GM13976 (cell line): ENCODE measurements around the gene CARNS1.

Experiments
- DNase-seq: peaks from one replicate; pipeline ENCODE4 v3.0.0; 2012; ENCODE audit warnings: low spot score
- in situ Hi-C: fragments of 300-500 bp; cut with MboI; formaldehyde crosslinking; loops from one replicate; pipeline ENCODE4 v1.12.0; 2022; ENCODE audit warnings: low sequenced_read_pairs, mixed read lengths, inconsistent platforms; ENCODE audit not compliant: unreplicated experiment
- TF ChIP-seq, protein P1 (sequence below): IDR thresholded peaks from 2 replicates; pipeline ENCODE4 v1.5.1; 2012; ENCODE audit warnings: borderline replicate concordance, mild to moderate bottlenecking; ENCODE audit not compliant: insufficient read depth; ENCODE audit errors: extremely low read depth, missing control alignments, control extremely low read depth

Gene CARNS1

DNA sequence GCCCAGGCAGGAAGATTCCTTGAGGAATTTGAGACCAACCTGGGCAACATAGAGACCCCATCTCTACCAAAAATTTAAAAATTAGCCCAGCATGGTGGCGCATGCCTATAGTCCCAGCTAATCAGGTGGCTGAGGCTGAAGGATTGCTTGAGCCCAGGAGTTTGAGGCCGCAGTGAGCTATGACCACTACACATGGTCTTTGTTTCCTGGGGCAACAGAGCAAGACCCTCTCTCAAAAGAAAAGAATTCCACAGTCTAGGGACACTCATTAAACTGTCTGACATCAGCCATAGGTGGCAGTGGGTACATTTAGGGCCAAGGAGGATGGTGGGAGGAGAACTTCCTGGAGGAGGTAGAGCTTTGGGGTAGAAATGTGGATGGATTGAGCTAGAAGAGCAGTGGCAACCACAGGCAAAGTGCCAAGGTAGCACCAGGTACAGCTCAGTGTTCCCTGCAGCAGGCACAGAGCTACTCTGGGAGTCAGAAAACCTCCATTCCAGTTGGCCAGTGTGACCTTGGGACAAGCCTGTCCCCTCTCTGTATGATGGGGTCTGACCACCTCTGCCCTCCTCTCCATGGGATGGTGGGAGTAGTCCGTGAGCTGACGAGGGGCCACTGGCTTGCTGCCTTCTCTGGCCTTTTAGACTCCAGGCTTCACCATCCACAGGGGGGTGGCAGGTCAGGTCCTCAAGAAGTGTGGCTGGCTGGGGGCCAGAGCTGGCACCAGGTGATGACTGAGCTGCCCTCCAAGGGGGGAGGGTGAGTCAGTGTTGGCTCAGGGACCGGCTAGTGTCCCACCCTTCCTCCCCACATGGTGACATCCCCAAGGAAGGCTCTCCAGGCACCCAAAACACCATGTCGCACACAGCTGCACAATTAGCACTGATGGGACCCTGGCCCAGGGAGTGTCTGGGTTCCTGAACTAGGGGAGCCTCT, 38.3 kb upstream of the CARNS1 start:
- TF ChIP-seq, protein P1, sequence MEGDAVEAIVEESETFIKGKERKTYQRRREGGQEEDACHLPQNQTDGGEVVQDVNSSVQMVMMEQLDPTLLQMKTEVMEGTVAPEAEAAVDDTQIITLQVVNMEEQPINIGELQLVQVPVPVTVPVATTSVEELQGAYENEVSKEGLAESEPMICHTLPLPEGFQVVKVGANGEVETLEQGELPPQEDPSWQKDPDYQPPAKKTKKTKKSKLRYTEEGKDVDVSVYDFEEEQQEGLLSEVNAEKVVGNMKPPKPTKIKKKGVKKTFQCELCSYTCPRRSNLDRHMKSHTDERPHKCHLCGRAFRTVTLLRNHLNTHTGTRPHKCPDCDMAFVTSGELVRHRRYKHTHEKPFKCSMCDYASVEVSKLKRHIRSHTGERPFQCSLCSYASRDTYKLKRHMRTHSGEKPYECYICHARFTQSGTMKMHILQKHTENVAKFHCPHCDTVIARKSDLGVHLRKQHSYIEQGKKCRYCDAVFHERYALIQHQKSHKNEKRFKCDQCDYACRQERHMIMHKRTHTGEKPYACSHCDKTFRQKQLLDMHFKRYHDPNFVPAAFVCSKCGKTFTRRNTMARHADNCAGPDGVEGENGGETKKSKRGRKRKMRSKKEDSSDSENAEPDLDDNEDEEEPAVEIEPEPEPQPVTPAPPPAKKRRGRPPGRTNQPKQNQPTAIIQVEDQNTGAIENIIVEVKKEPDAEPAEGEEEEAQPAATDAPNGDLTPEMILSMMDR: no peak
- in situ Hi-C loops: no loop called here
- no peak for DNase-seq

DNA sequence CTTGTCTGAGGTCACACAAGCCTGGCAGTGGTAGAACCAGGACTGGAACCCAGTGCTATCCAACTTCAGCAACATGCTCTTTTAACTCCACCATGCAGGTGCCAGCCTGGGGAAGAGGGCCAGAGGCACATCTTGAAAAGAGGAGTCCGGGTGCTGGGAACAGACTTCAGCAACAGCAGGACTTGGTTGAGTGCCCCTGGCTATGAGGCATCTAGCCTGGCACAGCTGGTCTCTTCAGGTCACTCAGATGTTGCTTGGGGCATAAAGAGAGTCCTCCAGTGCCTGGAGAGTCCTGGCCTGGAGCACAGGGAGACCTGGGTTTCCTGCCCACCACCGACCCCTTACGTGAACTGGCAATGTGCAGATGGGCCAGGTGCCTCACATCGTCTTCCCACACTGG, 36.9 kb upstream of the CARNS1 start:
- TF ChIP-seq, protein P1: no peak
- no peak for DNase-seq
- in situ Hi-C loops: no loop called here

DNA sequence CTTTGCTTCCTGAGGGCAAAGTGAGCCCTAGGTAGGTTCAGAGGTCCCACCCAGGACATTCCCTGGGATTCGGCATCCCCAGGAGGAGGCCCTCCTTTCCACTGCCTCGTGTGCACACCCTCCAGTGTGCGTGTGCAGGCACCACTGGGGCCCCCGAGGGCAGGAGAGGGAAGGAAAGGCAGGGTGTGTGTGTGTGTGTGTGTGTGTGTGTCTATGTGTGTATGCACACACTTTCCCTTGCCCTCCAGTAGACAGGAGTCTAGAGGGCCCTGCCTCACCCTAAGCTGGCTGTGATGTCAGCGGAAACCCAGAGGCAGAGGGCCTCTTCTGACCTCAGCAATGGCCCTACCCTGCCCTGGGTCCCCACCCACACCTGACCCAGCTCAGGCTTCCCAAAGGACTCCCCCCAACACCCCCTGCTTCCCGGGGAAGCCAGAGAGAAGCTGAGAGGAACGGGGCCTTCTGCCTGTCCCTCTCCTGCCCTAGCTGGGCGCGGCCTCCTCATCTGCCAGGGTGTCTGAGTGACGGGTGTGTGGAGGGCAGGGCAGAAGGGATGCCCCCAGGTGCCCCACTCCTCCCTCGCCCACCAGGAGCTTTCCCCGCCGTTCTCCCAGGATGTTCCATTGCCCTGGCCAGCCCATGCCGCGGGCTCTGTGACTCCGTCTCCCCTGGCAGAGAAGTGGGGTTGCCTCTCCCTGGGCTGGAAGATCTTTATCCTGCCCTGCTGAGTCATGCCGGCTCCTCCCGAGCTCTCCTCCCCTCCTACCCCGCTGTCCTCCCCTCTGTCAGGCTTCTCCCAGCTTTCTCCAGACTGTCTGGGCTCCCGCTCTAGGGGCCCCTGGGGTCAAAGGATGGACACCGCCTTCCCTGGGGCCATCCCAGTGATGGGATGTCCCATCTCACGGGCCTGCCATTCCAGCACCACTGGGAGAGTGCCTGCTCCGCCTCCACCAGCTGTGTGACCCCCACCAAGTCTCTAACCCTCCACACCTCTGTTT, 36.1 kb upstream of the CARNS1 start:
- TF ChIP-seq, protein P1: no peak
- in situ Hi-C loops: loop anchor here (10.0 kb wide), 2 partner anchors 115 to 125 kb away; partner anchors contain the start of genes CDK2AP2, GRK2 and PITPNM1

DNA sequence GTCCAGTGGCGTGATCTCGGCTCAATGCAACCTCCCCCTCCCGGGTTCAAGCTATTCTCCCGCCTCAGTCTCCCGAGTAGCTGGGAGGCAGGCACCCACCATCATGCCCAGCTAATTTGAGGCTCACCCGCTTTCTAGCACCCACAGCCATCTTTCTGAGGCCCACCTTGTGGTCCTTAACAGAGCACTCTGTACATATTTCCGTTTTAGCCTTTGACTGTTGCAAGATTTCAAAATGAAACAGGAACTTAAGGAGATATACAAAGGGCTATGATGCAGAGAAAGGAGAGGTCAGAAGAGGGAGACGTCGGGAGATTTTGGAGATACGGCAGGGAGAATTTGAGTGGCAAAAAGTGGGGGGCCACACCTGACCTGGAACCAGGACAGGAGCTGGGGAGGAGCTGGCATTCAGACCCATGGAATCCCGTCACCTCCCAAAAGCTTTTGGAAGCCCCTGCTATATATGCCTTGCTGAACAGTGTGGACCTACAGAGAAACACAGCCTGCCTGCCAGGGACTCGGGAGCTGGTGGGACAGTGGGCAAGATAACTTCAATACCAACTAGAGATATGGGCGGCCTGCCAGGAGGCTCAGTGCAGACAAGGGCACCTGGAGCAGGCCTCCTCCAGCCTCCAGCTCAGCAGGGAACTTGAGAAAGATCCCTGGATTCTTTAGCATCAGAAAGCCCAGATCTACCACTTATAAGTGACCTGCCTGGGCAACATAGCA, 34.1 kb upstream of the CARNS1 start:
- DNase-seq: no peak
- in situ Hi-C loops: loop anchor here (10.0 kb wide), 2 partner anchors 117 to 123 kb away; partner anchors contain the start of genes CDK2AP2, GRK2 and PITPNM1
- TF ChIP-seq, protein P1: peak; percentile 8

More for the DNA sequence above, 36.1 kb upstream of the CARNS1 start:
- no peak for DNase-seq

DNA sequence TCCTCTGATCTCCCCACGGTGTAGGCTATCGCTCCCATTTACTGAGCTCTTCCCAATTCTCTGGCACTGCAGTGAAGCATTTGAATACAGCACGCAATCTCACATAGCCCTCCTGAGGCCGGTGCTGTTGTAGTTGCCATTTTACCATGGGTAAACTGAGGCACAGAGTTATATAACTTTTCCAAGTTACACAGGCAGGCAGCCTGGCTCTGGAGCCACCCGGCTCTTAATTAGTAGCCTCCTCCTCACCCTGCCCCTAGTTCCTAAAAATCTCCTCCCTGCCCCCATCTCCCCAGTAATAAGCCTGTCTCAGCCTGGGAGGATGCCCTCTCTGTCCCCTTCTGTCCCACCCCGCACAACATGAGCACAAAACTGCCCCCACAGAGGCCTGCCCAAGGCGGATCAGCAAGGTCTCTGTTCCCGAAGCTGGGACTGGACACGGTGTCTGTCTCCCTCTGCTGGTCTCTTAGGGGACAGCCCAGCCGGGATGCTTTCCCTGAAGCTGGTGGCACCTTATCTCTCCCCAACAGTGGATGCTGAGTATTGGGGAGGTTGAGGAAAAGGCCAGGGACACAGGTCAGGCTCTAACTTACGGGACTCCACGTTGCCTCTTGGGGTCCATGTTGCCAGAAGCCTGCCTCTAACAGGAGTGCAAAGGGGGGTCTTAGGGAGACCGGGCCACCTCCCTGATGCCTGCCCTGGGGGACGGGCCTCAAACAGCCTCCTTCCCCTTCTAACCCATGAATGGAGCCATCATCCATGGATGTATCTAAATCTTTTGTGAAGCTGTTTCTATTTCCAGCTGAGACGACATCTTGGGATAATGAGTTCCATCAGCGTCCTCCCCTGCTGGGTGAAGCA, 33.0 kb upstream of the CARNS1 start:
- in situ Hi-C loops: loop anchor here (10.0 kb wide), 2 partner anchors 118 to 122 kb away; partner anchors contain the start of genes CDK2AP2, GRK2 and PITPNM1
- peak; percentile 86 for DNase-seq

More for the DNA sequence above, 33.0 kb upstream of the CARNS1 start:
- TF ChIP-seq, protein P1: peak; percentile 88
